K562 (cell line): ENCODE results near the gene SPRR2E. TPM values are rescaled to one million over a fixed set of nuclear protein-coding genes. Genes with fewer than 3 reads are reported as not detected.

Experiments used
- ATF7 ChIP-seq: fragments of 450-650 bp; IDR thresholded peaks from 2 replicates; pipeline ENCODE4 v1.7.1; 2014; ENCODE audit warnings: mild to moderate bottlenecking, moderate library complexity
- CBX5 ChIP-seq: IDR thresholded peaks from 2 replicates; pipeline ENCODE4 v1.6.1; 2014; ENCODE audit warnings: low read depth, borderline replicate concordance
- EGR1 ChIP-seq: fragments of 450-650 bp; conservative IDR thresholded peaks from 2 replicates; pipeline ENCODE4 v1.6.1; 2017; ENCODE audit warnings: mild to moderate bottlenecking
- ELF2 ChIP-seq: fragments of 250-450 bp; sonication (Bioruptor Pico); IDR thresholded peaks from 2 replicates; pipeline ENCODE4 v1.5.0; 2021; ENCODE audit warnings: mild to moderate bottlenecking
- EP400 ChIP-seq: fragments of 450-650 bp; IDR thresholded peaks from 2 replicates; pipeline ENCODE4 v1.6.1; 2017; ENCODE audit warnings: antibody characterized with exemption, mild to moderate bottlenecking, moderate library complexity
- HCFC1 ChIP-seq: IDR thresholded peaks from 2 replicates; pipeline ENCODE4 v1.6.1; 2012; ENCODE audit warnings: low read depth, low read length, improper control_type of control experiment
- L3MBTL2 ChIP-seq: fragments of 450-650 bp; IDR thresholded peaks from 2 replicates; pipeline ENCODE4 v1.6.1; 2016; ENCODE audit warnings: mild to moderate bottlenecking, moderate library complexity
- MGA ChIP-seq: fragments of 450-650 bp; IDR thresholded peaks from 2 replicates; pipeline ENCODE4 v1.6.1; 2016; ENCODE audit warnings: mild to moderate bottlenecking, moderate library complexity
- MTA1 ChIP-seq: fragments of 450-650 bp; IDR thresholded peaks from 2 replicates; pipeline ENCODE4 v1.6.1; 2017; ENCODE audit warnings: borderline replicate concordance
- NFRKB ChIP-seq: fragments of 450-650 bp; IDR thresholded peaks from 2 replicates; pipeline ENCODE4 v1.6.1; 2016; ENCODE audit warnings: low read depth
- NRF1 ChIP-seq, 2 experiments: fragments of 450-650 bp; IDR thresholded peaks in 1 of 2; conservative IDR thresholded peaks in 1 of 2; 2 replicates each; pipeline ENCODE4 v1.6.1; 2014; ENCODE audit warnings: mild to moderate bottlenecking in 2 of 2
- SRSF1 ChIP-seq: fragments of 200-400 bp; formaldehyde crosslinking; IDR thresholded peaks from 2 replicates; pipeline ENCODE4 v1.6.1; 2017; ENCODE audit warnings: mild to moderate bottlenecking, low read depth, low read length, moderate library complexity
- ZBTB17 ChIP-seq: fragments of 450-650 bp; formaldehyde crosslinking; IDR thresholded peaks from 2 replicates; pipeline ENCODE4 v1.4.0; 2020; ENCODE audit warnings: mild to moderate bottlenecking
- ZBTB2 ChIP-seq: fragments of 450-650 bp; IDR thresholded peaks from 2 replicates; pipeline ENCODE4 v1.6.1; 2016; ENCODE audit warnings: antibody characterized with exemption
- ZNF134 ChIP-seq: fragments of 250-450 bp; sonication (Bioruptor Pico); conservative IDR thresholded peaks from 2 replicates; pipeline ENCODE4 v1.4.0; 2020
- polyA plus RNA-seq, 8 experiments: library from polyadenylated mRNA; depleted of rRNA in 4 of 8; stranded (reverse) in 5 of 8; unstranded in 3 of 8; fragments of >200 nt; fragmentation: Nextera tagmentation in 2 of 8; fragmentation: Illumina TruSeq in 1 of 8; extraction: Ambion mirVana in 2 of 8; extraction: Trizol in 1 of 8; gene quantifications; 2 replicates each; pipeline versions ENCODE4 v1.2.1 to v1.2.3, GENCODE V29; 2011 to 2014; ENCODE audit warnings: inconsistent platforms in 1 of 8, missing spikeins in 1 of 8
- total RNA-seq, 7 experiments: library from RNA; depleted of rRNA in 6 of 7; stranded (reverse); fragments of >200 nt in 6 of 7; fragmentation: Illumina TruSeq in 2 of 7; extraction: Trizol in 2 of 7; gene quantifications; 2 replicates each; pipeline versions ENCODE4 v1.2.1 to v1.2.3, GENCODE V29; 2011 to 2021; ENCODE audit warnings: low replicate concordance in 1 of 7

The SPRR2E gene
- total and polyA plus RNA-seq, 9 of the 15 experiments (the other 6 are each of a cell fraction or from before 2014, with no cell fraction given), result not detected

GRCh38 chr1:153058826-153059784 lies 35.2 kb downstream of the SPRR2E start (continued):
- TF ChIP-seq MGA, result no peak
- peak; percentile 37; the same call in 1 of the 2 replicates for TF ChIP-seq L3MBTL2
- TF ChIP-seq CBX5, result no peak
- peak; percentile 12; the same call in 1 of the 2 replicates for TF ChIP-seq EP400
- peak; percentile 51; the same call in 1 of the 2 replicates for TF ChIP-seq NFRKB
- TF ChIP-seq HCFC1, result no peak
- TF ChIP-seq ZBTB17 (CRISPR knock-in tag), result no peak
- TF ChIP-seq NRF1 (conservative IDR thresholded peaks at IDR 0.05 in 1 of 2, IDR thresholded peaks at IDR 0.05 in 1 of 2), result 0 out of 4 replicates have a peak, but pooled peaks of 1 of the 2 experiments have one; percentile 11
- peak; percentile 23; the same call in 1 of the 2 replicates for TF ChIP-seq EGR1
- TF ChIP-seq ELF2 (CRISPR knock-in tag), result peak; percentile 90
- TF ChIP-seq ZBTB2, result peak; percentile 70; the same call in 1 of the 2 replicates
- 0 out of 2 replicates have a peak, but pooled peaks have one; percentile 46 for TF ChIP-seq MTA1
- no peak for TF ChIP-seq SRSF1
- TF ChIP-seq ATF7, result peak; percentile 82
- TF ChIP-seq ZNF134, result no peak
